ENCODE data around the gene UBASH3A.

DNA sequence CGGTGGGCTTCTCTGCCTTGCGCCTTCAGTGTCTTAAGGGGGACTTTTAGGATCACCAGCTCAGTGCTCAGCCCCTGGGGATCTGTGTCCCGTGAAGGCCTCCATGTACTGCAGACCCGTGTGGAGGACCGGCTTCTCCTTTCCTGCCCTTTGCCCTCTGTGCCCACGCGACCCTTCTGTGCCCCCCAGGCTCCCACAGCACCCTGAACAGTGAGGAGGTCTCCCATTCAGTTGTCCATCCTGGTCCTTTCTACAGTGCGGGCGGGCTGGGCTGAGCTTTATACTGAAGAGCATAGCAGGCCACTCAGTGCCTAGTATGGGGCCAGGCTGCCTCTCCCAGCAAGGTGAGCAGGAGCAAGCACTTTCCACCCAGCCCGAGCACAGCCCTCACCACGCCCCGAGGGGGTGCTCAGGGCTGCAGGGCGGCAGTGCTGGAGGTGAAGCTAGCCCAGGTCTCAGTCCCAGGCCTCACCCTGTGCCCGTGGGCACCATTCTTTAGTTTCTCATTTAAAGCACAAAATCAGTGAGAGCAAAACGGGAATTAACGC is 29.7 kb upstream of the UBASH3A start:
- TF ChIP-seq CTCF (conservative IDR thresholded peaks at IDR 0.05) = no peak
- no peak for TF ChIP-seq ZFX (IDR thresholded peaks at IDR 0.05)
